ENCODE data around the gene PPM1A. TPM values are rescaled to one million over a fixed set of nuclear protein-coding genes. Genes with fewer than 3 reads are reported as not detected.

PPM1A gene
- total and polyA plus RNA-seq, 2 donors (not counting 1 experiment from before 2014, with no cell fraction given): 15.5 to 59.0 TPM

DNA sequence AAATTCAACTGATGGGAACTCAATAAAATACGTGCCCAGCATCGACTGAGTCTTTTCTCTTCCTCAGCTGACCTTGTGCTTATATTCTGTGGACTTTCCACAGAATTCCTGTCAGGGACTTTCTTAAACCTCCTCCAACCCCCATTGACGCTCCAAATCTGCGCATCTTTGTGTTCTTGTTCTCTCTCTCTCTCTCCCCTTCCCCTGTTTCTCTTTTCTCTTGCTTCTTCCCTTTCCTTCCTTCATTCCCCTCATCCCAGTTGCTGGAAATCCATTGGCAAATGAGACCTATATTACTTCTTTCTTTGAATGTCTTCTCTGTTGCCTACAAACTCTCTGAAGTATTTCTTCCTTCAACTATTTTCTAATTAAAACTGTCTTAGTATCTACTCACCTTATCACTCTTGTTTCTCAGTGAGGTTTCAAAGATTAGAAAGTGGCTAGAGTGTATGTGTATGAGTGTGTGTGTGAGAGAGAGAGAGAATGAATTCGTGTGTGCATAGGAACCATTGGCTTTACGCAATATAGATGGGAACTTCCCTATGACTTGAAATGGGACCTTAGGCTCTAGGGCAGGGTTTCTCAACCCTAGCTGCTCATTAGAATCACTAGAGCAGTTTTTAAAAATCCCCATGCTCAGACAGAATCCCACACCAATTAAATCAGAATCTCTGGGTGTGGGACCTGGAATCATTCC is 42.0 kb upstream of the PPM1A start:
- Mint-ChIP-seq H3K27ac (no peak overlapping the region), H3K4me1 (peaks cover 18% of the 10 kb centered on the region), H3K9me3 (ENCODE audit: insufficient read depth) (peaks cover 1% of the 10 kb centered on the region), H3K4me3 (no peak overlapping the region), H3K27me3 (peaks cover 25% of the 10 kb centered on the region)
- WGBS (ENCODE audit: insufficient coverage): 80% methylated on average over 6 of the region's 6 CpGs
- intact Hi-C loops (cut with micrococcal nuclease): no loop called here
- Histone ChIP-seq H3K4me1 (ENCODE audit: control insufficient read depth in 2 of 2, insufficient read depth in 2 of 2, low read length in 2 of 2) (peaks cover 0 to 8% of the 10 kb centered on the region in 2 donors), H3K9ac (ENCODE audit: low read length) (no peak overlapping the region), H3K4me2 (replicated peaks; ENCODE audit: low read depth, low read length, poor library complexity, severe bottlenecking) (no peak overlapping the region), H3K27me3 (replicated peaks in 1 of 4; ENCODE audit: control extremely low read depth in 1 of 4, control insufficient read depth in 3 of 4, insufficient read depth in 4 of 4, low read length in 3 of 4) (peaks cover 0 to 3% (median 0%) of the 10 kb centered on the region in 4 experiments), H3K9me3 (ENCODE audit: control extremely low read depth in 1 of 3, control insufficient read depth in 2 of 3, insufficient read depth in 1 of 3, low read length in 2 of 3) (no peaks in the 10 kb centered on the region), H3K4me3 (ENCODE audit: control extremely low read depth in 1 of 5, extremely low read depth in 1 of 5, insufficient read depth in 1 of 5, low read depth in 2 of 5, low read length in 4 of 5) (no peak overlapping the region), H2AFZ (ENCODE audit: insufficient read depth, low read depth, low read length, poor library complexity, severe bottlenecking) (no peak overlapping the region), H3K27ac (ENCODE audit: low read length in 2 of 2) (no peak overlapping the region), H3K79me2 (ENCODE audit: control insufficient read depth, insufficient read depth, low read length) (no peaks in the 10 kb centered on the region), H3K36me3 (replicated peaks in 1 of 2; ENCODE audit: control extremely low read depth in 1 of 2, control insufficient read depth in 1 of 2, extremely low read depth in 1 of 2, insufficient read depth in 2 of 2, low read length in 1 of 2) (no peaks in the 10 kb centered on the region), H4K20me1 (ENCODE audit: control insufficient read depth, insufficient read depth, low read length, poor library complexity, severe bottlenecking) (no peaks in the 10 kb centered on the region)
- POLR2A ChIA-PET: no interaction called here
- no peak for TF ChIP-seq EZH2 (IDR thresholded peaks at IDR 0.05; ENCODE audit: borderline replicate concordance, insufficient read depth, low read depth, low read length, poor library complexity, severe bottlenecking)
- TF ChIP-seq, protein P1, sequence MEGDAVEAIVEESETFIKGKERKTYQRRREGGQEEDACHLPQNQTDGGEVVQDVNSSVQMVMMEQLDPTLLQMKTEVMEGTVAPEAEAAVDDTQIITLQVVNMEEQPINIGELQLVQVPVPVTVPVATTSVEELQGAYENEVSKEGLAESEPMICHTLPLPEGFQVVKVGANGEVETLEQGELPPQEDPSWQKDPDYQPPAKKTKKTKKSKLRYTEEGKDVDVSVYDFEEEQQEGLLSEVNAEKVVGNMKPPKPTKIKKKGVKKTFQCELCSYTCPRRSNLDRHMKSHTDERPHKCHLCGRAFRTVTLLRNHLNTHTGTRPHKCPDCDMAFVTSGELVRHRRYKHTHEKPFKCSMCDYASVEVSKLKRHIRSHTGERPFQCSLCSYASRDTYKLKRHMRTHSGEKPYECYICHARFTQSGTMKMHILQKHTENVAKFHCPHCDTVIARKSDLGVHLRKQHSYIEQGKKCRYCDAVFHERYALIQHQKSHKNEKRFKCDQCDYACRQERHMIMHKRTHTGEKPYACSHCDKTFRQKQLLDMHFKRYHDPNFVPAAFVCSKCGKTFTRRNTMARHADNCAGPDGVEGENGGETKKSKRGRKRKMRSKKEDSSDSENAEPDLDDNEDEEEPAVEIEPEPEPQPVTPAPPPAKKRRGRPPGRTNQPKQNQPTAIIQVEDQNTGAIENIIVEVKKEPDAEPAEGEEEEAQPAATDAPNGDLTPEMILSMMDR (IDR thresholded peaks at IDR 0.05): no peak
- no peak for DNase-seq
- CTCF ChIA-PET: interaction anchor here (1.4 kb wide), 1 partner anchor 21 kb away, joined by 3 read pairs; no protein-coding TSS in a partner anchor
- no peak for ATAC-seq (ENCODE audit: low read depth)

DNA sequence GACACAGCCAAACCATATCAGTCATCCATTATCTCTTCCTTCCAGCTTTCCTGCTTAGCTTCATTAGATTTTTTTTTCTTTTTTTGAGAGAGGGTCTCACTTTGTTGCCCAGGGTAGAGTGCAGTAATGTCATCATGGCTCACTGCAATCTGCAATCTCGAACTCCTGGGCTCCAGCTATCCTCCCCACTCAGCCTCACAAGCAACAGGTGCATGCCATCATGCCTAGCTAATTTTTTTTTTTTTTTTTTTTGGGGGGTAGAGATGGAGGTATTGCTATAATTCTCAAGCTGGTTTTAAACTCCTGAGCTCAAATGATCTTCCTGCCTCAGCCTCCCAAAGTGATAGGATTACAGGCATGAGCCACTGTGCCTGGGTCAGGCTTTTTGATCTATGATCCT is 38.3 kb upstream of the PPM1A start:
- Histone ChIP-seq H3K4me2 (replicated peaks; ENCODE audit: low read depth, low read length, poor library complexity, severe bottlenecking) (no peak overlapping the region), H3K79me2 (ENCODE audit: control insufficient read depth, insufficient read depth, low read length) (no peaks in the 10 kb centered on the region), H3K9me3 (ENCODE audit: control extremely low read depth in 1 of 3, control insufficient read depth in 2 of 3, insufficient read depth in 1 of 3, low read length in 2 of 3) (no peaks in the 10 kb centered on the region), H3K27me3 (replicated peaks in 1 of 4; ENCODE audit: control extremely low read depth in 1 of 4, control insufficient read depth in 3 of 4, insufficient read depth in 4 of 4, low read length in 3 of 4) (peaks cover 0 to 4% (median 1%) of the 10 kb centered on the region in 4 experiments), H2AFZ (ENCODE audit: insufficient read depth, low read depth, low read length, poor library complexity, severe bottlenecking) (no peak overlapping the region), H4K20me1 (ENCODE audit: control insufficient read depth, insufficient read depth, low read length, poor library complexity, severe bottlenecking) (no peaks in the 10 kb centered on the region), H3K36me3 (replicated peaks in 1 of 2; ENCODE audit: control extremely low read depth in 1 of 2, control insufficient read depth in 1 of 2, extremely low read depth in 1 of 2, insufficient read depth in 2 of 2, low read length in 1 of 2) (no peaks in the 10 kb centered on the region), H3K9ac (ENCODE audit: low read length) (no peak overlapping the region), H3K4me1 (ENCODE audit: control insufficient read depth in 2 of 2, insufficient read depth in 2 of 2, low read length in 2 of 2) (no peaks in the 10 kb centered on the region), H3K4me3 (ENCODE audit: control extremely low read depth in 1 of 5, extremely low read depth in 1 of 5, insufficient read depth in 1 of 5, low read depth in 2 of 5, low read length in 4 of 5) (no peak overlapping the region), H3K27ac (ENCODE audit: low read length in 2 of 2) (no peak overlapping the region)
- Mint-ChIP-seq H3K27me3 (peaks cover 18% of the 10 kb centered on the region), H3K9me3 (ENCODE audit: insufficient read depth) (peaks cover 1% of the 10 kb centered on the region), H3K27ac (no peak overlapping the region), H3K4me3 (no peak overlapping the region), H3K4me1 (peaks cover 8% of the 10 kb centered on the region)
- no peak for TF ChIP-seq EZH2 (IDR thresholded peaks at IDR 0.05; ENCODE audit: borderline replicate concordance, insufficient read depth, low read depth, low read length, poor library complexity, severe bottlenecking)
- TF ChIP-seq, protein P1 (IDR thresholded peaks at IDR 0.05): no peak
- ChIA-PET POLR2A (no interaction called here), CTCF (interaction anchor here (0.6 kb wide), 1 partner anchor 43 kb away, joined by 3 read pairs; no protein-coding TSS in a partner anchor)
- no peak for ATAC-seq (ENCODE audit: low read depth)
- WGBS (ENCODE audit: insufficient coverage): no CpG with 5 or more reads among the region's 1 CpG
- intact Hi-C loops (cut with micrococcal nuclease): no loop called here
- no peak for DNase-seq

Measured in B cell (primary cell).